Measurements from ENCODE around the gene ROBO1. TPM values are rescaled to one million over a fixed set of nuclear protein-coding genes. Genes with fewer than 3 reads are reported as not detected.

Gene ROBO1
- total RNA-seq, 1 donor from 2014 or later, result 73.8 TPM

DNA sequence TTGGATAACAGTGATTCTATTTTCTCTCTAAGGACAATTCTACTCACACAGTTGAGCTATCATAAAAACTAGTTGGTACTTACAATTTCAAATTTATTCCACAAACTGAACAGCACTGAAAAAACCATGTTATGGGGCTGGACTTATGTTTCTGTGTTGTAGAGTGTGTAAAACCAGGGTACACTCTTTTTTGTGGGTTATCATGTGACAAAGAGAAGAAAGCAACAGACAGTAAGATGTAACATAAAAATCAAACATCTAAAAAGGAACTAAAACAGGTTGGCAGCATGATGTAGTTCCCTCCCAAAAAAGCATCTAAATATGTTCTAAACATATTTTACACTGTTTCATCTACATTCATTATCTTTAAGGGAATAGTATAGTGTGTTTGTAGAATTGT, 757.9 kb downstream of the ROBO1 start:
- Mint-ChIP-seq H3K36me3 (ENCODE audit: unreplicated experiment) (no peaks in the 10 kb centered on the region), H3K9me3 (ENCODE audit: unreplicated experiment) (no peaks in the 10 kb centered on the region), H3K27ac (ENCODE audit: unreplicated experiment) (no peak overlapping the region), H3K4me1 (ENCODE audit: unreplicated experiment) (peaks cover 55% of the 10 kb centered on the region), H3K4me3 (ENCODE audit: unreplicated experiment) (no peak overlapping the region), H3K27me3 (ENCODE audit: unreplicated experiment) (no peaks in the 10 kb centered on the region)
- TF ChIP-seq, protein P1, sequence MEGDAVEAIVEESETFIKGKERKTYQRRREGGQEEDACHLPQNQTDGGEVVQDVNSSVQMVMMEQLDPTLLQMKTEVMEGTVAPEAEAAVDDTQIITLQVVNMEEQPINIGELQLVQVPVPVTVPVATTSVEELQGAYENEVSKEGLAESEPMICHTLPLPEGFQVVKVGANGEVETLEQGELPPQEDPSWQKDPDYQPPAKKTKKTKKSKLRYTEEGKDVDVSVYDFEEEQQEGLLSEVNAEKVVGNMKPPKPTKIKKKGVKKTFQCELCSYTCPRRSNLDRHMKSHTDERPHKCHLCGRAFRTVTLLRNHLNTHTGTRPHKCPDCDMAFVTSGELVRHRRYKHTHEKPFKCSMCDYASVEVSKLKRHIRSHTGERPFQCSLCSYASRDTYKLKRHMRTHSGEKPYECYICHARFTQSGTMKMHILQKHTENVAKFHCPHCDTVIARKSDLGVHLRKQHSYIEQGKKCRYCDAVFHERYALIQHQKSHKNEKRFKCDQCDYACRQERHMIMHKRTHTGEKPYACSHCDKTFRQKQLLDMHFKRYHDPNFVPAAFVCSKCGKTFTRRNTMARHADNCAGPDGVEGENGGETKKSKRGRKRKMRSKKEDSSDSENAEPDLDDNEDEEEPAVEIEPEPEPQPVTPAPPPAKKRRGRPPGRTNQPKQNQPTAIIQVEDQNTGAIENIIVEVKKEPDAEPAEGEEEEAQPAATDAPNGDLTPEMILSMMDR (IDR thresholded peaks at IDR 0.05), result no peak
- DNase-seq (ENCODE audit: extremely low spot score, unreplicated experiment), result no peak

DNA sequence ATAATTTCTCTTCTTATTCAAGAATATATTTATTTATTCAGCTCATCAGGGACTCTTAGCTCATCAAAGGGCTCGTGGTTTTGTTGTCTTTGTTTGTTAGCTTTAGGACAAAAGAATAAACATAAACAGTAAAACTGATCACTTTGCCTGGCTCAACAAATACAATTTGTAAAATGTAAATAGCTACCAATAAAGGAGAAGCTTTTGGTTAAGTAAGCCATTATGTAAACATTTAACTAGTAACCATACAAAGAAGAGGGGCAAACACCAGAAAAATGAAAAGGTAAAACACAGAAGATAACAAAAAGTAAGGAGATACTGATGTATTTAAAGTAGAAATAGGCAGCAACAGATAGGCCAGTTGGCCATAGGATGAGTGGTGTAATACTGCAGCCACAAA, 761.7 kb downstream of the ROBO1 start:
- Mint-ChIP-seq H3K9me3 (ENCODE audit: unreplicated experiment) (no peaks in the 10 kb centered on the region), H3K4me1 (ENCODE audit: unreplicated experiment) (peaks cover 52% of the 10 kb centered on the region), H3K4me3 (ENCODE audit: unreplicated experiment) (no peak overlapping the region), H3K36me3 (ENCODE audit: unreplicated experiment) (no peaks in the 10 kb centered on the region), H3K27ac (ENCODE audit: unreplicated experiment) (peak overlapping the region; percentile 48), H3K27me3 (ENCODE audit: unreplicated experiment) (no peaks in the 10 kb centered on the region)
- DNase-seq (ENCODE audit: extremely low spot score, unreplicated experiment), result no peak
- TF ChIP-seq, protein P1 (IDR thresholded peaks at IDR 0.05), result no peak

DNA sequence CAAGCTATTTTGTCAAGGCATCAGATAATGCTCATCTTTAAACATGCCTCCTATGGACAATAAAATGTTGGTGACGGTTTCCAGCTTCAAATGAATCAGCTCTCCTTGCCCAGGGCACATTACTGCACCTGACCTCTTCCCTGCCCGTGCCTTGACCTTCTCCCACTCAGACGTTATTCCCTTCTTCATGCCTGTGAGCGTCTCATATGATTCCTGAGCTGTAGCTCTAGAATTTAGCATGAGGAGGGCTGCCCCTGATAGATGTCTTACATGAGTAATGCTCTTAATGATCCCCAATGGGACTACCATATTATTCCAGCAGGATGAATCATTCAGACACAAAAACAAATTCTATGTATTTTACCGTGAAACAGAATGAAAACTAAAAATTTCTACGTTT, 762.7 kb downstream of the ROBO1 start:
- TF ChIP-seq, protein P1 (IDR thresholded peaks at IDR 0.05), result no peak
- Mint-ChIP-seq H3K4me1 (ENCODE audit: unreplicated experiment) (peaks cover 52% of the 10 kb centered on the region), H3K9me3 (ENCODE audit: unreplicated experiment) (no peaks in the 10 kb centered on the region), H3K27ac (ENCODE audit: unreplicated experiment) (peak overlapping the region; percentile 76), H3K36me3 (ENCODE audit: unreplicated experiment) (no peaks in the 10 kb centered on the region), H3K27me3 (ENCODE audit: unreplicated experiment) (no peaks in the 10 kb centered on the region), H3K4me3 (ENCODE audit: unreplicated experiment) (peak overlapping the region; percentile 58)
- no peak for DNase-seq (ENCODE audit: extremely low spot score, unreplicated experiment)

DNA sequence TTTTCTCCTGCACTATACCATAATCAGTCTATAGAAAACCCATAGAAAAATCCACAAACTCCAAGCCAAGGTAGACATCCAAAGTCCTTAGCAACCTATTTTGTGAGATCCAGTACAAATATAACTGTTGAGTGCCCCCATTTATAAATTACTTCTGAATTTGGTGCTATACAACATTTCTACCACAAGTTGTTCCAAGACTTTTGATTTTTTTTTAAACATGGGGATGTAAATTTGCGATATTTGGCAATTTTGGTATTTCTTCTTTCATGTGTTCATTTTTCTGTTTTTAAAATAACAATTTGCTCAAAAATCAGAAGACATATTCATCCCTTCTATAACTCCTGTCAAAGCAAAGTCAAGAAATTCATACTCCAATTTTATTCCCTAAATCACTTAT, 763.8 kb downstream of the ROBO1 start:
- no peak overlapping the region for H3K27ac Mint-ChIP-seq (ENCODE audit: unreplicated experiment)
- H3K9me3 Mint-ChIP-seq (ENCODE audit: unreplicated experiment), result no peaks in the 10 kb centered on the region
- TF ChIP-seq, protein P1 (IDR thresholded peaks at IDR 0.05), result no peak
- no peak overlapping the region for H3K4me3 Mint-ChIP-seq (ENCODE audit: unreplicated experiment)
- DNase-seq (ENCODE audit: extremely low spot score, unreplicated experiment), result no peak
- H3K27me3 Mint-ChIP-seq (ENCODE audit: unreplicated experiment), result no peaks in the 10 kb centered on the region
- no peaks in the 10 kb centered on the region for H3K36me3 Mint-ChIP-seq (ENCODE audit: unreplicated experiment)
- H3K4me1 Mint-ChIP-seq (ENCODE audit: unreplicated experiment), result peaks cover 52% of the 10 kb centered on the region

DNA sequence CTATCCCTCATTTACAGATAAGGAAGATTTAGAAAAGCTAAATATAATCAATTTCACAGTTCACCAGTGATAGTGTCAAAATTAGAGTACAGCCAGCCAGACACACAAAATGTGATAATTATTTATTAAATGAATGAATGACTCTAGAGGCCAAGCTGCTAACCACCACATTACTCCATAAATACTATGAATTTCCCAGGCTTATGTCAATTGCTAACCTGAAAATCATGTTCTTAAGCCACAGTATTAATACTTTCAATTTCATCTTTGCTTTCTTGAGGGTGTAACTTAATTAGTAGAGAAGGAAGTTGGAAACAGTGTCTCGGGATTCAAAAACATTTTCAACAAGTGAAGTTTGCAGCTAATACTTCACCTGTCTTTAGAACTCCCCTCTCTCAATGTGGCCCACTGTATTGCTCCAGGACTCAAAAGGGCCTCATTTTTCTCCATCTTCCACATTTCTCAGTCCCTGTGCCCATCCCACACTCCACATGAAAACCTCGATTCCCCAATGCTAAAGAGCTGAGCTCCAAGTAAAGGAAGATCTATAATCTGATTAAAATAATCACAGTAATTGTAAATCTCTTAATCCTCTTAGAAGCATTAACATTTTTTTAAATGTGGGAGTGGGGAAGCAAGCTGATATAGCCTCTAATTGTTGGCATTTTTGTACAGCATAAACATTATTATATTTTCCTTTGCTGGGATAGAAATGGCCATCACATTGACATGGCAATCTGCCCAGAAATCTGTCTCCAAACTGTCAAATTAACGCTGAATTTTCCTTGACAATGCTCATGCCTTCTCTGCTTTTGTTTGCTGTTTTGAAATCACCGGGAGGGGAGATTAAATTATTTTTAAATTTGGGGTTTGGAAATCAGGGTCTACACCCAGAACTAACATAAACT, 765.1 kb downstream of the ROBO1 start:
- Mint-ChIP-seq H3K4me1 (ENCODE audit: unreplicated experiment) (peaks cover 50% of the 10 kb centered on the region), H3K27me3 (ENCODE audit: unreplicated experiment) (no peaks in the 10 kb centered on the region), H3K27ac (ENCODE audit: unreplicated experiment) (peak overlapping the region; percentile 24), H3K9me3 (ENCODE audit: unreplicated experiment) (no peaks in the 10 kb centered on the region), H3K4me3 (ENCODE audit: unreplicated experiment) (peak overlapping the region; percentile 16), H3K36me3 (ENCODE audit: unreplicated experiment) (no peaks in the 10 kb centered on the region)
- TF ChIP-seq, protein P1 (IDR thresholded peaks at IDR 0.05), result no peak
- DNase-seq (ENCODE audit: extremely low spot score, unreplicated experiment), result no peak

All from osteocyte (in vitro differentiated cells).